Measurements from ENCODE around the gene ANXA2. TPM values are rescaled to one million over a fixed set of nuclear protein-coding genes. Genes with fewer than 3 reads are reported as not detected.

Gene ANXA2
- total and polyA plus RNA-seq, 4 donors = 62.7 to 138 (median 107) TPM

DNA sequence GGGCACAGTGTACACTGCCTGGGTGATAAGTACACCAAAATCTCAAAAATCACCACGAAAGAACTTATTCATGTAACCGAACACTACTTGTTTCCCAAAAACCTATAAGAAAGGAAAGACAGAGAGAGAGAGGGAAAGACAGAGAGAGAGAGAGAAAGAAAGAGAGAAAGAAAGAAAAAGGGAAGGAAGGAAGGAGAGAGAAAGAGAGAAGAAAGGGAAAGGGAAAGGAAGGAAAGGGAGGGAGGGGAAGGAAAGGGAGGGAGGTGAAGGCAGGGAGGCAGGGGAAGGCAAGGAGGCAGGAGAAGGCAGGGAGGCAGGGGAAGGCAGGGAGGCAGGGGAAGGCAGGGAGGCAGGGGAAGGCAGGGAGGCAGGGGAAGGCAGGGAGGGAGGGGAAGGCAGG, 48.2 kb downstream of the ANXA2 start:
- no peak overlapping the region for H3K9ac ChIP-seq (ENCODE audit: low read depth in 1 of 2, low read length in 2 of 2)
- TF ChIP-seq RXRA (IDR thresholded peaks at IDR 0.05) = no peak
- TF ChIP-seq NR2F2 (IDR thresholded peaks at IDR 0.05) = no peak
- TF ChIP-seq GABPA (IDR thresholded peaks at IDR 0.05 in 1 of 2, conservative IDR thresholded peaks at IDR 0.05 in 1 of 2) = no peak
- TF ChIP-seq TAF1 (conservative IDR thresholded peaks at IDR 0.05) = no peak
- TF ChIP-seq JUND (IDR thresholded peaks at IDR 0.05) = no peak
- TF ChIP-seq, protein P1, sequence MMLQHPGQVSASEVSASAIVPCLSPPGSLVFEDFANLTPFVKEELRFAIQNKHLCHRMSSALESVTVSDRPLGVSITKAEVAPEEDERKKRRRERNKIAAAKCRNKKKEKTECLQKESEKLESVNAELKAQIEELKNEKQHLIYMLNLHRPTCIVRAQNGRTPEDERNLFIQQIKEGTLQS (IDR thresholded peaks at IDR 0.05) = no peak
- no peak for TF ChIP-seq YY1 (IDR thresholded peaks at IDR 0.05)
- TF ChIP-seq, protein P2, sequence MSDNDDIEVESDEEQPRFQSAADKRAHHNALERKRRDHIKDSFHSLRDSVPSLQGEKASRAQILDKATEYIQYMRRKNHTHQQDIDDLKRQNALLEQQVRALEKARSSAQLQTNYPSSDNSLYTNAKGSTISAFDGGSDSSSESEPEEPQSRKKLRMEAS (IDR thresholded peaks at IDR 0.05) = no peak
- H3K4me3 ChIP-seq (ENCODE audit: low read depth in 1 of 3, low read length in 3 of 3) = no peak overlapping the region
- H3K27ac ChIP-seq (ENCODE audit: low read depth in 1 of 2, low read length in 2 of 2) = no peak overlapping the region
- WGBS = 98% methylated on average over 2 of the region's 2 CpGs
- peaks cover 16 to 57% (median 41%) of the 10 kb centered on the region in 4 donors for H3K36me3 ChIP-seq (ENCODE audit: control insufficient read depth in 4 of 4, insufficient read depth in 3 of 4, low read depth in 1 of 4, low read length in 3 of 4)
- H3K9me3 ChIP-seq (ENCODE audit: control insufficient read depth in 4 of 4, low read length in 3 of 4) = no peaks in the 10 kb centered on the region
- DNase-seq (ENCODE audit: low spot score) = no peak
- no peaks in the 10 kb centered on the region for H3K4me1 ChIP-seq (ENCODE audit: control insufficient read depth in 4 of 4, insufficient read depth in 4 of 4, low read length in 3 of 4)
- H3K27me3 ChIP-seq (ENCODE audit: control insufficient read depth in 4 of 4, insufficient read depth in 4 of 4, low read length in 3 of 4) = no peaks in the 10 kb centered on the region

DNA sequence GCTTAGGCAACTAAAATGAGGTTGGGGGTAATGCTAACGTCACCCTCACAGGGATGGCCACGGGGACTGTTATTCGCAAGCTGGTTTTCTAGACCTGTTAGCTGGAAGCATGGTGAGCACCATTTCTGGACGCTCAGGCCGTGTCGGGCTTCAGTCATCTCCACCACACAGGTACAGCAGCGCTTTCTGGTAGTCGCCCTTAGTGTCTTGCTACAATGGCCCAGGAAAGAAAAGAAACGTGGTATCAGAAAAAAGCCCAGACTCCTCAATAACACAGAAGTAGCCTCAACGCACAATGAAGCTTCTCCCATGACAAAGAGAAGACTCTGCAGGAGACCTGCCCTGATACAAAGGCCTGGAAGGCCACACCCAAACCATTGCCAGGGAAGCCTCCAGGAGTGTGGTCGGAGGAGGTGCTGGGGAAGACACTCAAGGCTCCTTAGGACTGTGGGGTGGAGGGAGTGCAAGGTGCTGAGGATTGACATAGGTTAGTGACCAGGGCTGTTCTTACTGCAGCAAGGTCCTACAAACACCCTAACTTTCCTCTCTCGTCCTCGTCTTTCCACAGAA, 50.2 kb downstream of the ANXA2 start:
- Histone ChIP-seq H3K4me1 (ENCODE audit: control insufficient read depth in 4 of 4, insufficient read depth in 4 of 4, low read length in 3 of 4) (no peaks in the 10 kb centered on the region), H3K36me3 (ENCODE audit: control insufficient read depth in 4 of 4, insufficient read depth in 3 of 4, low read depth in 1 of 4, low read length in 3 of 4) (peaks cover 11 to 42% (median 32%) of the 10 kb centered on the region in 4 donors), H3K9me3 (ENCODE audit: control insufficient read depth in 4 of 4, low read length in 3 of 4) (no peaks in the 10 kb centered on the region), H3K4me3 (ENCODE audit: low read depth in 1 of 3, low read length in 3 of 3) (no peak overlapping the region), H3K27ac (ENCODE audit: low read depth in 1 of 2, low read length in 2 of 2) (no peak overlapping the region), H3K27me3 (ENCODE audit: control insufficient read depth in 4 of 4, insufficient read depth in 4 of 4, low read length in 3 of 4) (no peaks in the 10 kb centered on the region), H3K9ac (ENCODE audit: low read depth in 1 of 2, low read length in 2 of 2) (no peak overlapping the region)
- WGBS = 97% methylated on average over 13 of the region's 13 CpGs
- no peak for DNase-seq (ENCODE audit: low spot score)
- no peak for TF ChIP-seq RAD21 (IDR thresholded peaks at IDR 0.05)
- no peak for TF ChIP-seq EGR1 (IDR thresholded peaks at IDR 0.05; ENCODE audit: low read depth in 2 of 2)
- TF ChIP-seq HNF4G (IDR thresholded peaks at IDR 0.05) = no peak
- TF ChIP-seq NR2F2 (IDR thresholded peaks at IDR 0.05) = no peak
- TF ChIP-seq, protein P3, sequence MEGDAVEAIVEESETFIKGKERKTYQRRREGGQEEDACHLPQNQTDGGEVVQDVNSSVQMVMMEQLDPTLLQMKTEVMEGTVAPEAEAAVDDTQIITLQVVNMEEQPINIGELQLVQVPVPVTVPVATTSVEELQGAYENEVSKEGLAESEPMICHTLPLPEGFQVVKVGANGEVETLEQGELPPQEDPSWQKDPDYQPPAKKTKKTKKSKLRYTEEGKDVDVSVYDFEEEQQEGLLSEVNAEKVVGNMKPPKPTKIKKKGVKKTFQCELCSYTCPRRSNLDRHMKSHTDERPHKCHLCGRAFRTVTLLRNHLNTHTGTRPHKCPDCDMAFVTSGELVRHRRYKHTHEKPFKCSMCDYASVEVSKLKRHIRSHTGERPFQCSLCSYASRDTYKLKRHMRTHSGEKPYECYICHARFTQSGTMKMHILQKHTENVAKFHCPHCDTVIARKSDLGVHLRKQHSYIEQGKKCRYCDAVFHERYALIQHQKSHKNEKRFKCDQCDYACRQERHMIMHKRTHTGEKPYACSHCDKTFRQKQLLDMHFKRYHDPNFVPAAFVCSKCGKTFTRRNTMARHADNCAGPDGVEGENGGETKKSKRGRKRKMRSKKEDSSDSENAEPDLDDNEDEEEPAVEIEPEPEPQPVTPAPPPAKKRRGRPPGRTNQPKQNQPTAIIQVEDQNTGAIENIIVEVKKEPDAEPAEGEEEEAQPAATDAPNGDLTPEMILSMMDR (IDR thresholded peaks at IDR 0.05; ENCODE audit: low read depth, low read length, missing input control) = no peak
- no peak for TF ChIP-seq JUND (IDR thresholded peaks at IDR 0.05)
- TF ChIP-seq RXRA (IDR thresholded peaks at IDR 0.05) = no peak
- no peak for TF ChIP-seq TAF1 (conservative IDR thresholded peaks at IDR 0.05)
- no peak for TF ChIP-seq FOXA2 (IDR thresholded peaks at IDR 0.05)
- TF ChIP-seq FOXA1 (IDR thresholded peaks at IDR 0.05) = no peak
- TF ChIP-seq GABPA (IDR thresholded peaks at IDR 0.05 in 1 of 2, conservative IDR thresholded peaks at IDR 0.05 in 1 of 2) = no peak

DNA sequence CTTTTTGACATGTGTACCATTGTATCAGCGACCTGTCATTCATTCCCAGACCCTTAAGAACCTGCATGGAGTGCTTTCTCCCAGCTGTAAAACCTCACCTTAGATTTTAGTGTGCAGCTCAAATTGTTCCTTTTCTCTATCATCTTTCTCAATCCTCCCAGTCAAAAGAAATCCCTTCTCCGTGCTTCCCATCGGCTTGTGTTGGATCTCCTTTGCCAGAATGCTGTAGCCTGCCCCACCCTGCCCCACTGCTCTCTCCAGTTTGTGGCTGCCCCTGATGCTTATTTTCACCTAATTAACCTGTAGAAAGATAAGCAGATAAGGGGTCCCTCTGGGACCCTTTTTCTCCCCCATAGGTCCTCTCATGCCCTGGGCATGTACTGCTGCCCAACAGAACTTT, 51.1 kb downstream of the ANXA2 start:
- DNase-seq (ENCODE audit: low spot score) = no peak

More for the DNA sequence above, 51.1 kb downstream of the ANXA2 start:
- Histone ChIP-seq H3K4me1 (ENCODE audit: control insufficient read depth in 4 of 4, insufficient read depth in 4 of 4, low read length in 3 of 4) (no peaks in the 10 kb centered on the region), H3K9me3 (ENCODE audit: control insufficient read depth in 4 of 4, low read length in 3 of 4) (no peaks in the 10 kb centered on the region), H3K27ac (ENCODE audit: low read depth in 1 of 2, low read length in 2 of 2) (no peak overlapping the region), H3K36me3 (ENCODE audit: control insufficient read depth in 4 of 4, insufficient read depth in 3 of 4, low read depth in 1 of 4, low read length in 3 of 4) (peaks cover 5 to 36% (median 24%) of the 10 kb centered on the region in 4 donors), H3K27me3 (ENCODE audit: control insufficient read depth in 4 of 4, insufficient read depth in 4 of 4, low read length in 3 of 4) (no peaks in the 10 kb centered on the region), H3K9ac (ENCODE audit: low read depth in 1 of 2, low read length in 2 of 2) (no peak overlapping the region), H3K4me3 (ENCODE audit: low read depth in 1 of 3, low read length in 3 of 3) (no peak overlapping the region)
- WGBS = 98% methylated on average over 3 of the region's 3 CpGs
- no peak for TF ChIP-seq RXRA (IDR thresholded peaks at IDR 0.05)
- no peak for TF ChIP-seq TAF1 (conservative IDR thresholded peaks at IDR 0.05)
- TF ChIP-seq, protein P3 (IDR thresholded peaks at IDR 0.05; ENCODE audit: low read depth, low read length, missing input control) = no peak
- TF ChIP-seq, protein P4, sequence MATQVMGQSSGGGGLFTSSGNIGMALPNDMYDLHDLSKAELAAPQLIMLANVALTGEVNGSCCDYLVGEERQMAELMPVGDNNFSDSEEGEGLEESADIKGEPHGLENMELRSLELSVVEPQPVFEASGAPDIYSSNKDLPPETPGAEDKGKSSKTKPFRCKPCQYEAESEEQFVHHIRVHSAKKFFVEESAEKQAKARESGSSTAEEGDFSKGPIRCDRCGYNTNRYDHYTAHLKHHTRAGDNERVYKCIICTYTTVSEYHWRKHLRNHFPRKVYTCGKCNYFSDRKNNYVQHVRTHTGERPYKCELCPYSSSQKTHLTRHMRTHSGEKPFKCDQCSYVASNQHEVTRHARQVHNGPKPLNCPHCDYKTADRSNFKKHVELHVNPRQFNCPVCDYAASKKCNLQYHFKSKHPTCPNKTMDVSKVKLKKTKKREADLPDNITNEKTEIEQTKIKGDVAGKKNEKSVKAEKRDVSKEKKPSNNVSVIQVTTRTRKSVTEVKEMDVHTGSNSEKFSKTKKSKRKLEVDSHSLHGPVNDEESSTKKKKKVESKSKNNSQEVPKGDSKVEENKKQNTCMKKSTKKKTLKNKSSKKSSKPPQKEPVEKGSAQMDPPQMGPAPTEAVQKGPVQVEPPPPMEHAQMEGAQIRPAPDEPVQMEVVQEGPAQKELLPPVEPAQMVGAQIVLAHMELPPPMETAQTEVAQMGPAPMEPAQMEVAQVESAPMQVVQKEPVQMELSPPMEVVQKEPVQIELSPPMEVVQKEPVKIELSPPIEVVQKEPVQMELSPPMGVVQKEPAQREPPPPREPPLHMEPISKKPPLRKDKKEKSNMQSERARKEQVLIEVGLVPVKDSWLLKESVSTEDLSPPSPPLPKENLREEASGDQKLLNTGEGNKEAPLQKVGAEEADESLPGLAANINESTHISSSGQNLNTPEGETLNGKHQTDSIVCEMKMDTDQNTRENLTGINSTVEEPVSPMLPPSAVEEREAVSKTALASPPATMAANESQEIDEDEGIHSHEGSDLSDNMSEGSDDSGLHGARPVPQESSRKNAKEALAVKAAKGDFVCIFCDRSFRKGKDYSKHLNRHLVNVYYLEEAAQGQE (IDR thresholded peaks at IDR 0.05) = no peak
- TF ChIP-seq, protein P1 (IDR thresholded peaks at IDR 0.05) = no peak

All from liver (tissue), 9 donors.